Smooth muscle cell (in vitro differentiated cells): ENCODE results near the gene TRAPPC5. TPM values are rescaled to one million over a fixed set of nuclear protein-coding genes. Genes with fewer than 3 reads are reported as not detected.

ENCODE experiments used
- DNase-seq: peaks from one replicate; lab custom pipeline; 2025; ENCODE audit not compliant: unreplicated experiment; lab: John Stamatoyannopoulos, UW
- H2AFZ ChIP-seq: fragments of 200-600 bp; sonication (generic); 2 replicates; pipeline ENCODE4 v1.6.0; 2016; ENCODE audit warnings: antibody characterized with exemption, low read depth, mild to moderate bottlenecking
- H3F3A ChIP-seq: fragments of 200-600 bp; sonication (generic); 2 replicates; pipeline ENCODE4 v1.6.0; 2017; ENCODE audit warnings: antibody characterized with exemption, low read depth
- H3K27ac ChIP-seq: fragments of 200-600 bp; sonication (generic); 2 replicates; pipeline ENCODE4 v1.5.1; 2016; ENCODE audit warnings: low read depth, mild to moderate bottlenecking
- H3K27me3 ChIP-seq: fragments of 200-600 bp; sonication (generic); 2 replicates; pipeline ENCODE4 v1.6.1; 2016; ENCODE audit warnings: low read depth, mild to moderate bottlenecking
- H3K36me3 ChIP-seq: fragments of 200-600 bp; sonication (generic); 2 replicates; pipeline ENCODE4 v1.5.1; 2016; ENCODE audit warnings: low read depth
- H3K4me1 ChIP-seq: fragments of 200-600 bp; sonication (generic); 2 replicates; pipeline ENCODE4 v1.5.1; 2016; ENCODE audit warnings: low read depth
- H3K4me2 ChIP-seq: fragments of 200-600 bp; sonication (generic); 2 replicates; pipeline ENCODE4 v1.6.0; 2016; ENCODE audit warnings: mild to moderate bottlenecking
- H3K4me3 ChIP-seq: fragments of 200-600 bp; sonication (generic); 2 replicates; pipeline ENCODE4 v1.5.1; 2016; ENCODE audit warnings: mild to moderate bottlenecking
- H3K79me2 ChIP-seq: fragments of 200-600 bp; sonication (generic); 2 replicates; pipeline ENCODE4 v1.6.0; 2016; ENCODE audit warnings: low read depth, mild to moderate bottlenecking
- H3K9ac ChIP-seq: fragments of 200-600 bp; sonication (generic); 2 replicates; pipeline ENCODE4 v1.6.0; 2016; ENCODE audit warnings: low read depth
- H3K9me3 ChIP-seq: fragments of 200-600 bp; sonication (generic); replicated peaks from 2 replicates; pipeline ENCODE4 v1.5.1; 2016; ENCODE audit warnings: low read depth
- H4K20me1 ChIP-seq: fragments of 200-600 bp; sonication (generic); 2 replicates; pipeline ENCODE4 v1.6.0; 2016; ENCODE audit warnings: low read depth
- WGBS: methylation state at CpG from one replicate; pipeline ENCODE4 v1.1.7; 2016; ENCODE audit warnings: low lambda C conversion rate; 5-methylcytosine and 5-hydroxymethylcytosine counted together
- polyA plus RNA-seq: library from polyadenylated mRNA; unstranded; fragments of >200 nt; fragmentation: Nextera tagmentation; extraction: Ambion mirVana; gene quantifications from 2 replicates; pipeline ENCODE4 v1.2.1, GENCODE V29; 2016
- total RNA-seq: library from RNA; depleted of rRNA; stranded (reverse); fragments of >200 nt; gene quantifications from 2 replicates; pipeline ENCODE4 v1.2.3, GENCODE V29; 2014
- TF ChIP-seq, protein P1 (sequence below): fragments of 200-600 bp; sonication (generic); IDR thresholded peaks from 2 replicates; pipeline ENCODE4 v1.5.1; 2017; ENCODE audit warnings: borderline replicate concordance, mild to moderate bottlenecking, antibody characterized with exemption; ENCODE audit not compliant: insufficient read depth, poor library complexity, severe bottlenecking

The TRAPPC5 gene
- total and polyA plus RNA-seq, 2 experiments from 2014 or later: 61.8 to 166 TPM

DNA sequence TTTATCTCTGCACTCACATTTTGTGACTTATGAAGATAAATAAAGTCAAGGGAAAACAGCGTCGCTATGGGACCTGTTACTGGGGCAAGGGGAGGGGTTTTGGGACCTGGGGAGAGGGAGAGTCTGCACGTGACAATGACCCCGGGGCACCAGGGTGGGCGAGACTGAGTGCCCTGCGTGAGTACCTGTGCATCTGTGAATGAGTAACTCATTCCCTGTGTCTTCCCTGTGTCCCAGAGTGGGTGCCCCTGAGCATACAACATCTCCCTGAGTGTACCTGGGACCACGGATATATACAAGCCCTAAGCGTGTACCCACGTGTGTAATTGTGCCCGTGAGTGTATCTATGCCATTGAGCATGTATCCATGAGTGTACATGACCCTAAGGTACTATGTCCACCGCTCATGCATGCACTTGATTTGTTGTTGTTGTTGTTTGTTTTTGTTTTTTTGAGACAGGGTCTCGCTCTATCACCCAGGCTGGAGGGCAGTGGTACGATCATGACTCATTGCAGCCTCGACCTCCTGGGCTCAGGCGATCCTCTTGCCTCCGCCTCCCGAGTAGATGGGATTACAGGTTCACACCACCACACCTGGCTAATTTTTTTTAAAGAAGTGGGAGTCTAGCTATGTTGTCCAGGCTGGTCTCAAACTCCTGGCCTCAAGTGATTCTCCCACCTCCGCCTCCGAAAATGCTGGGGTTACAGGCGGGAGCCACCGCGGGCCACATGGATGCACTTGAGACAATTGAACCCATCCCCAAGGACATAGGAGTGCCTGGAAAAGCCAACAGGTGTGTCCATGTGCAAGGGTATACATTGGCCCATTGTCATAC is 645 bp upstream of the TRAPPC5 start:
- Histone ChIP-seq H3K9ac (no peak overlapping the region), H3K79me2 (peaks cover 5% of the 10 kb centered on the region)
- WGBS: 64% methylated on average over 22 of the region's 22 CpGs

DNA sequence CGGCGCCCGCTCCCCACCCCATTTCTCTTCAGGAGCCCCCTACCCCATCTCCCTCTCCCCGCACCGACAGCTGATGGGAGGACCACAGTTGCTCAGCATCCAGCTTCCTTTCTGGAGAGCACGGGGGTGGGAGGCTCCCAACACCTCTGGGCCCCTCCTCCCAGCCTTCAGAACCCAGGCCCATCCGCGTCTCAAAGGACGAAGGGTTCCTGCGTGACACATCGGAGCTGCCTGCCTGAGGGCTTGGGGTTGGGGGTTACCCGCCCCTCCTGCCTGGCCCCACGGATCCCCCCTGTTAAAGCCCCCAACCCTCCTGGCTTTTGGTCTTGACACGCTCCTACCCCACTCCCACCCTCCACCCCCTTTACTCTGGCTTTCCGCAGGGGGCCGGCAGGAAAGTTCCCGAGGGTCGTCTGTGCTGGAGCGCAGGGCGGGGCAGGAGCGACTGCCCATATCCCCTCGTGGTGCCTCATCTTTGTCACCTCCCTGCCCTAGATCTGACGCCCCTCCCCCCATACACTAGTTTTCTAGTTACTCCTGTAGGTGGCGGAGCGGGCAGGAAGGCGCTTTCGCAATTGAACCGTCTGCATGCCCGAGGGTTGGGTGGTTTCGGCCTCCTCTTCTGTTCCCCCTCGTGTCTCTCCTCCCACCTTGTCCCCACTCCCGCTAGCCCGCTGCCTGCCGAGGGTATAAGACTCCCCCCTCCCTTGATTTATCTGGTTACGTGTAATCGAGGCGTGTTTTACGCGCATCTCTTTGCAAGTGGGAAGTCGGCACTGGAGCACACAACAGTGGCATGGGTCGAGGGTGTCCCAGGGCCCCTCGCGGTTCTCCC is 924 bp downstream of the TRAPPC5 start:
- Histone ChIP-seq H3K79me2 (peaks cover 5% of the 10 kb centered on the region), H3K27ac (no peak overlapping the region)

More for the DNA sequence above, 645 bp upstream of the TRAPPC5 start:
- TF ChIP-seq, protein P1, sequence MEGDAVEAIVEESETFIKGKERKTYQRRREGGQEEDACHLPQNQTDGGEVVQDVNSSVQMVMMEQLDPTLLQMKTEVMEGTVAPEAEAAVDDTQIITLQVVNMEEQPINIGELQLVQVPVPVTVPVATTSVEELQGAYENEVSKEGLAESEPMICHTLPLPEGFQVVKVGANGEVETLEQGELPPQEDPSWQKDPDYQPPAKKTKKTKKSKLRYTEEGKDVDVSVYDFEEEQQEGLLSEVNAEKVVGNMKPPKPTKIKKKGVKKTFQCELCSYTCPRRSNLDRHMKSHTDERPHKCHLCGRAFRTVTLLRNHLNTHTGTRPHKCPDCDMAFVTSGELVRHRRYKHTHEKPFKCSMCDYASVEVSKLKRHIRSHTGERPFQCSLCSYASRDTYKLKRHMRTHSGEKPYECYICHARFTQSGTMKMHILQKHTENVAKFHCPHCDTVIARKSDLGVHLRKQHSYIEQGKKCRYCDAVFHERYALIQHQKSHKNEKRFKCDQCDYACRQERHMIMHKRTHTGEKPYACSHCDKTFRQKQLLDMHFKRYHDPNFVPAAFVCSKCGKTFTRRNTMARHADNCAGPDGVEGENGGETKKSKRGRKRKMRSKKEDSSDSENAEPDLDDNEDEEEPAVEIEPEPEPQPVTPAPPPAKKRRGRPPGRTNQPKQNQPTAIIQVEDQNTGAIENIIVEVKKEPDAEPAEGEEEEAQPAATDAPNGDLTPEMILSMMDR: no peak
- peak overlapping the region; percentile 100 for H3K4me3 ChIP-seq
- no peaks in the 10 kb centered on the region for H3K9me3 ChIP-seq
- peaks cover 26% of the 10 kb centered on the region for H4K20me1 ChIP-seq
- peaks cover 12% of the 10 kb centered on the region for H3K27me3 ChIP-seq
- H3K27ac ChIP-seq: no peak overlapping the region
- peak overlapping the region; percentile 97 for H3K4me2 ChIP-seq
- H3K4me1 ChIP-seq: no peaks in the 10 kb centered on the region
- H2AFZ ChIP-seq: peak overlapping the region; percentile 10
- no peak for DNase-seq
- H3K36me3 ChIP-seq: no peaks in the 10 kb centered on the region
- no peaks in the 10 kb centered on the region for H3F3A ChIP-seq

DNA sequence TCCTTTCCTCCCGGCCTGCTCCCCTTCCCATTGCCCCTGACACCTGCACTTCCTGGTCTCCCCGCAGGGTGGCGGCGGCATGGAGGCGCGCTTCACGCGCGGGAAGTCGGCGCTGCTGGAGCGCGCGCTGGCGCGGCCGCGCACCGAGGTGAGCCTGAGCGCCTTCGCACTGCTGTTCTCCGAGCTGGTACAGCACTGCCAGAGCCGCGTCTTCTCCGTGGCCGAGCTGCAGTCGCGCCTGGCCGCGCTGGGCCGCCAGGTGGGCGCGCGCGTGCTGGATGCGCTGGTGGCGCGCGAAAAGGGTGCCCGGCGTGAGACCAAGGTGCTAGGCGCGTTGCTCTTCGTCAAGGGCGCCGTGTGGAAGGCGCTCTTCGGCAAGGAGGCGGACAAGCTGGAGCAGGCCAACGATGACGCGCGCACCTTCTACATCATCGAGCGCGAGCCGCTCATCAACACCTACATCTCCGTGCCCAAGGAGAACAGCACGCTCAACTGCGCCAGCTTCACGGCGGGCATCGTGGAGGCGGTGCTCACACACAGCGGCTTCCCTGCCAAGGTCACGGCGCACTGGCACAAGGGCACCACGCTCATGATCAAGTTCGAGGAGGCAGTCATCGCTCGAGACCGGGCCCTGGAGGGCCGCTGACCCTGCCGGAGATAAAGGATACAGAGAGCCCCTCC is 1.7 kb downstream of the TRAPPC5 start:
- H3F3A ChIP-seq: no peaks in the 10 kb centered on the region
- TF ChIP-seq, protein P1: no peak
- no peak overlapping the region for H3K4me3 ChIP-seq
- H3K9me3 ChIP-seq: no peaks in the 10 kb centered on the region
- H3K36me3 ChIP-seq: no peaks in the 10 kb centered on the region
- no peak overlapping the region for H2AFZ ChIP-seq
- H3K4me1 ChIP-seq: no peaks in the 10 kb centered on the region
- H3K79me2 ChIP-seq: peaks cover 5% of the 10 kb centered on the region
- H3K27me3 ChIP-seq: peaks cover 4% of the 10 kb centered on the region
- DNase-seq: no peak
- no peak overlapping the region for H3K9ac ChIP-seq
- no peak overlapping the region for H3K4me2 ChIP-seq
- peaks cover 36% of the 10 kb centered on the region for H4K20me1 ChIP-seq
- H3K27ac ChIP-seq: no peak overlapping the region
- 95% methylated on average over 39 of the region's 74 CpGs for WGBS

More for the DNA sequence above, 924 bp downstream of the TRAPPC5 start:
- no peaks in the 10 kb centered on the region for H3K4me1 ChIP-seq
- H3K4me2 ChIP-seq: peak overlapping the region; percentile 97
- TF ChIP-seq, protein P1: peak; percentile 35
- no peaks in the 10 kb centered on the region for H3F3A ChIP-seq
- no peaks in the 10 kb centered on the region for H3K9me3 ChIP-seq
- peaks cover 36% of the 10 kb centered on the region for H4K20me1 ChIP-seq
- peak overlapping the region; percentile 91 for H3K9ac ChIP-seq
- WGBS: 35% methylated on average over 34 of the region's 43 CpGs
- H2AFZ ChIP-seq: peak overlapping the region; percentile 100
- peak; percentile 22 for DNase-seq
- peaks cover 10% of the 10 kb centered on the region for H3K27me3 ChIP-seq
- peak overlapping the region; percentile 100 for H3K4me3 ChIP-seq
- H3K36me3 ChIP-seq: no peaks in the 10 kb centered on the region
